ENCODE data around the gene JUNB.

Gene JUNB

GRCh38 chr19:12759686-12760085, 31.6 kb upstream of the JUNB start:
- no peak overlapping the region for H3K14ac ChIP-seq (ENCODE audit: low read length)
- no peak overlapping the region for H2AK5ac ChIP-seq (ENCODE audit: low read depth, low read length)
- H3K27me3 ChIP-seq (ENCODE audit: control insufficient read depth in 3 of 3, insufficient read depth in 3 of 3, low read depth in 1 of 3, low read length in 3 of 3) = no peaks in the 10 kb centered on the region
- H3K4me3 ChIP-seq (ENCODE audit: low read length in 2 of 2) = no peak overlapping the region
- H3K79me1 ChIP-seq (ENCODE audit: low read depth, low read length) = peaks cover 2% of the 10 kb centered on the region
- H3K36me3 ChIP-seq (replicated peaks in 1 of 2; ENCODE audit: control insufficient read depth in 2 of 2, insufficient read depth in 2 of 2, low read length in 2 of 2) = peaks cover 0 to 10% of the 10 kb centered on the region in 2 donors
- no peak overlapping the region for H3K4ac ChIP-seq (ENCODE audit: low read length)
- no peak overlapping the region for H2AFZ ChIP-seq (ENCODE audit: low read length)
- H4K8ac ChIP-seq (ENCODE audit: low read depth, low read length) = no peak overlapping the region
- H2BK15ac ChIP-seq (ENCODE audit: low read length) = no peak overlapping the region
- H3K18ac ChIP-seq (ENCODE audit: low read length) = no peak overlapping the region
- no peak overlapping the region for H3K27ac ChIP-seq (replicated peaks; ENCODE audit: low read length)
- H3K23ac ChIP-seq (ENCODE audit: low read depth, low read length, poor library complexity) = no peak overlapping the region
- DNase-seq (ENCODE audit: low spot score) = no peak
- peaks cover 2 to 3% of the 10 kb centered on the region in 2 donors for H3K9me3 ChIP-seq (replicated peaks in 1 of 2; ENCODE audit: control insufficient read depth in 2 of 2, insufficient read depth in 1 of 2, low read depth in 1 of 2, low read length in 2 of 2)
- no peak overlapping the region for H2BK120ac ChIP-seq (ENCODE audit: low read depth, low read length)
- no CpG with 5 or more reads among the region's 6 CpGs for WGBS, 2 donors (ENCODE audit: extremely low coverage in 2 of 2, insufficient read length in 2 of 2, insufficient replicate concordance in 1 of 2)
- H3K9ac ChIP-seq (ENCODE audit: low read depth, low read length, poor library complexity) = no peak overlapping the region
- H2BK5ac ChIP-seq (ENCODE audit: low read length) = no peak overlapping the region
- H2BK12ac ChIP-seq (ENCODE audit: low read length) = no peak overlapping the region
- peaks cover 0 to 2% of the 10 kb centered on the region in 2 donors for H3K4me1 ChIP-seq (ENCODE audit: control insufficient read depth in 2 of 2, insufficient read depth in 1 of 2, low read depth in 1 of 2, low read length in 2 of 2)
- no peak overlapping the region for H4K91ac ChIP-seq (ENCODE audit: low read depth, low read length, poor library complexity)
- H3K4me2 ChIP-seq (ENCODE audit: insufficient read depth, low read length, poor library complexity, severe bottlenecking) = no peak overlapping the region

- WGBS, 2 donors (ENCODE audit: extremely low coverage in 2 of 2, insufficient read length in 2 of 2, insufficient replicate concordance in 1 of 2) = no CpG with 5 or more reads among the region's 11 CpGs
- Histone ChIP-seq H2AFZ (ENCODE audit: low read length) (no peak overlapping the region), H2BK12ac (ENCODE audit: low read length) (no peak overlapping the region), H3K27ac (replicated peaks; ENCODE audit: low read length) (no peak overlapping the region), H3K36me3 (replicated peaks in 1 of 2; ENCODE audit: control insufficient read depth in 2 of 2, insufficient read depth in 2 of 2, low read length in 2 of 2) (peaks cover 0 to 16% of the 10 kb centered on the region in 2 donors), H3K9me3 (replicated peaks in 1 of 2; ENCODE audit: control insufficient read depth in 2 of 2, insufficient read depth in 1 of 2, low read depth in 1 of 2, low read length in 2 of 2) (peaks cover 2 to 3% of the 10 kb centered on the region in 2 donors), H3K4me2 (ENCODE audit: insufficient read depth, low read length, poor library complexity, severe bottlenecking) (no peak overlapping the region), H3K14ac (ENCODE audit: low read length) (no peak overlapping the region), H2BK5ac (ENCODE audit: low read length) (no peak overlapping the region), H3K27me3 (ENCODE audit: control insufficient read depth in 3 of 3, insufficient read depth in 3 of 3, low read depth in 1 of 3, low read length in 3 of 3) (no peaks in the 10 kb centered on the region), H3K23ac (ENCODE audit: low read depth, low read length, poor library complexity) (no peak overlapping the region), H3K4me3 (ENCODE audit: low read length in 2 of 2) (no peak overlapping the region), H2BK120ac (ENCODE audit: low read depth, low read length) (no peak overlapping the region), H4K91ac (ENCODE audit: low read depth, low read length, poor library complexity) (no peak overlapping the region), H3K18ac (ENCODE audit: low read length) (no peak overlapping the region), H2AK5ac (ENCODE audit: low read depth, low read length) (no peak overlapping the region), H2BK15ac (ENCODE audit: low read length) (no peak overlapping the region), H3K4ac (ENCODE audit: low read length) (no peak overlapping the region), H3K9ac (ENCODE audit: low read depth, low read length, poor library complexity) (no peak overlapping the region), H4K8ac (ENCODE audit: low read depth, low read length) (no peak overlapping the region), H3K79me1 (ENCODE audit: low read depth, low read length) (peaks cover 2% of the 10 kb centered on the region), H3K4me1 (ENCODE audit: control insufficient read depth in 2 of 2, insufficient read depth in 1 of 2, low read depth in 1 of 2, low read length in 2 of 2) (no peaks in the 10 kb centered on the region)
- no peak for DNase-seq (ENCODE audit: low spot score)
Measured at GRCh38 chr19:12763100-12763499, 28.2 kb upstream of the JUNB start.

- H3K4me2 ChIP-seq (ENCODE audit: insufficient read depth, low read length, poor library complexity, severe bottlenecking) = no peak overlapping the region
- no peak for DNase-seq (ENCODE audit: low spot score)
- H2BK120ac ChIP-seq (ENCODE audit: low read depth, low read length) = no peak overlapping the region
- H3K18ac ChIP-seq (ENCODE audit: low read length) = no peak overlapping the region
- no peak overlapping the region for H3K9ac ChIP-seq (ENCODE audit: low read depth, low read length, poor library complexity)
- no peak overlapping the region for H4K8ac ChIP-seq (ENCODE audit: low read depth, low read length)
- no peak overlapping the region for H2BK15ac ChIP-seq (ENCODE audit: low read length)
- H3K27ac ChIP-seq (replicated peaks; ENCODE audit: low read length) = no peak overlapping the region
- H3K79me1 ChIP-seq (ENCODE audit: low read depth, low read length) = peaks cover 2% of the 10 kb centered on the region
- H3K23ac ChIP-seq (ENCODE audit: low read depth, low read length, poor library complexity) = no peak overlapping the region
- H3K27me3 ChIP-seq (ENCODE audit: control insufficient read depth in 3 of 3, insufficient read depth in 3 of 3, low read depth in 1 of 3, low read length in 3 of 3) = no peaks in the 10 kb centered on the region
- H3K4ac ChIP-seq (ENCODE audit: low read length) = no peak overlapping the region
- no peak overlapping the region for H2AK5ac ChIP-seq (ENCODE audit: low read depth, low read length)
- H3K4me1 ChIP-seq (ENCODE audit: control insufficient read depth in 2 of 2, insufficient read depth in 1 of 2, low read depth in 1 of 2, low read length in 2 of 2) = peaks cover 0 to 2% of the 10 kb centered on the region in 2 donors
- no peak overlapping the region for H4K91ac ChIP-seq (ENCODE audit: low read depth, low read length, poor library complexity)
- no peak overlapping the region for H2BK12ac ChIP-seq (ENCODE audit: low read length)
- H3K14ac ChIP-seq (ENCODE audit: low read length) = no peak overlapping the region
- no peak overlapping the region for H3K4me3 ChIP-seq (ENCODE audit: low read length in 2 of 2)
- peaks cover 2 to 3% of the 10 kb centered on the region in 2 donors for H3K9me3 ChIP-seq (replicated peaks in 1 of 2; ENCODE audit: control insufficient read depth in 2 of 2, insufficient read depth in 1 of 2, low read depth in 1 of 2, low read length in 2 of 2)
- no CpG with 5 or more reads among the region's 16 CpGs for WGBS, 2 donors (ENCODE audit: extremely low coverage in 2 of 2, insufficient read length in 2 of 2, insufficient replicate concordance in 1 of 2)
- H3K36me3 ChIP-seq (replicated peaks in 1 of 2; ENCODE audit: control insufficient read depth in 2 of 2, insufficient read depth in 2 of 2, low read length in 2 of 2) = peaks cover 0 to 16% of the 10 kb centered on the region in 2 donors
- H2BK5ac ChIP-seq (ENCODE audit: low read length) = no peak overlapping the region
- H2AFZ ChIP-seq (ENCODE audit: low read length) = no peak overlapping the region
Measured at GRCh38 chr19:12764698-12765097, 26.6 kb upstream of the JUNB start.

- Histone ChIP-seq H3K27me3 (ENCODE audit: control insufficient read depth in 3 of 3, insufficient read depth in 3 of 3, low read depth in 1 of 3, low read length in 3 of 3) (no peaks in the 10 kb centered on the region), H2BK15ac (ENCODE audit: low read length) (no peak overlapping the region), H2AK5ac (ENCODE audit: low read depth, low read length) (peak overlapping the region; percentile 9), H4K8ac (ENCODE audit: low read depth, low read length) (no peak overlapping the region), H3K4me3 (ENCODE audit: low read length in 2 of 2) (peak overlapping the region in 1 of 2 donors; percentile 48), H3K14ac (ENCODE audit: low read length) (peak overlapping the region; percentile 75), H3K4me2 (ENCODE audit: insufficient read depth, low read length, poor library complexity, severe bottlenecking) (no peak overlapping the region), H2BK12ac (ENCODE audit: low read length) (no peak overlapping the region), H2AFZ (ENCODE audit: low read length) (peak overlapping the region; percentile 96), H3K9ac (ENCODE audit: low read depth, low read length, poor library complexity) (peak overlapping the region; percentile 18), H3K9me3 (replicated peaks in 1 of 2; ENCODE audit: control insufficient read depth in 2 of 2, insufficient read depth in 1 of 2, low read depth in 1 of 2, low read length in 2 of 2) (peaks cover 2 to 3% of the 10 kb centered on the region in 2 donors), H3K4me1 (ENCODE audit: control insufficient read depth in 2 of 2, insufficient read depth in 1 of 2, low read depth in 1 of 2, low read length in 2 of 2) (peaks cover 0 to 7% of the 10 kb centered on the region in 2 donors), H3K4ac (ENCODE audit: low read length) (no peak overlapping the region), H2BK5ac (ENCODE audit: low read length) (peak overlapping the region; percentile 82), H3K18ac (ENCODE audit: low read length) (no peak overlapping the region), H4K91ac (ENCODE audit: low read depth, low read length, poor library complexity) (no peak overlapping the region), H3K27ac (replicated peaks; ENCODE audit: low read length) (no peak overlapping the region), H2BK120ac (ENCODE audit: low read depth, low read length) (no peak overlapping the region), H3K79me1 (ENCODE audit: low read depth, low read length) (peaks cover 2% of the 10 kb centered on the region), H3K23ac (ENCODE audit: low read depth, low read length, poor library complexity) (peak overlapping the region; percentile 88), H3K36me3 (replicated peaks in 1 of 2; ENCODE audit: control insufficient read depth in 2 of 2, insufficient read depth in 2 of 2, low read length in 2 of 2) (peaks cover 1 to 16% of the 10 kb centered on the region in 2 donors)
- no peak for DNase-seq (ENCODE audit: low spot score)
- WGBS, 2 donors (ENCODE audit: extremely low coverage in 2 of 2, insufficient read length in 2 of 2, insufficient replicate concordance in 1 of 2) = no CpG with 5 or more reads among the region's 30 CpGs
Measured at GRCh38 chr19:12766051-12766521, 25.2 kb upstream of the JUNB start.
